Neutrophil (primary cell): Measurements from ENCODE around the gene CLIC1.

ENCODE experiments used
- H3K27ac ChIP-seq: fragments of 200-600 bp; sonication (generic); 2 replicates; pipeline ENCODE4 v1.5.1; 2016; ENCODE audit warnings: mild to moderate bottlenecking, moderate library complexity
- H3K27me3 ChIP-seq: fragments of 200-600 bp; sonication (generic); 2 replicates; pipeline ENCODE4 v1.6.0; 2016; ENCODE audit warnings: mild to moderate bottlenecking
- H3K36me3 ChIP-seq: fragments of 200-600 bp; sonication (generic); 2 replicates; pipeline ENCODE4 v1.5.1; 2017
- H3K4me1 ChIP-seq, 2 experiments: fragments of 200-600 bp in 1 of 2; sonication (generic) in 1 of 2; 1 replicate in 1 of 2; 2 replicates in 1 of 2; pipeline versions ENCODE4 v1.5.1 to v1.6.1; 2013 to 2016; ENCODE audit warnings: low read depth in 1 of 2, low read length in 1 of 2, mild to moderate bottlenecking in 1 of 2, moderate library complexity in 1 of 2; ENCODE audit not compliant: control insufficient read depth in 1 of 2, insufficient read depth in 1 of 2
- H3K4me3 ChIP-seq, 2 experiments: fragments of 200-600 bp in 1 of 2; sonication (generic) in 1 of 2; 1 replicate in 1 of 2; 2 replicates in 1 of 2; pipeline ENCODE4 v1.5.1; 2013 to 2016; ENCODE audit warnings: low read depth in 1 of 2, low read length in 1 of 2, mild to moderate bottlenecking in 1 of 2, moderate library complexity in 1 of 2
- H3K9me3 ChIP-seq: fragments of 200-600 bp; sonication (generic); 2 replicates; pipeline ENCODE4 v1.5.1; 2016
- CTCF ChIP-seq: fragments of 200-600 bp; sonication (generic); IDR thresholded peaks from 2 replicates; pipeline ENCODE4 v1.5.1; 2016; ENCODE audit warnings: antibody characterized with exemption

The CLIC1 gene

DNA sequence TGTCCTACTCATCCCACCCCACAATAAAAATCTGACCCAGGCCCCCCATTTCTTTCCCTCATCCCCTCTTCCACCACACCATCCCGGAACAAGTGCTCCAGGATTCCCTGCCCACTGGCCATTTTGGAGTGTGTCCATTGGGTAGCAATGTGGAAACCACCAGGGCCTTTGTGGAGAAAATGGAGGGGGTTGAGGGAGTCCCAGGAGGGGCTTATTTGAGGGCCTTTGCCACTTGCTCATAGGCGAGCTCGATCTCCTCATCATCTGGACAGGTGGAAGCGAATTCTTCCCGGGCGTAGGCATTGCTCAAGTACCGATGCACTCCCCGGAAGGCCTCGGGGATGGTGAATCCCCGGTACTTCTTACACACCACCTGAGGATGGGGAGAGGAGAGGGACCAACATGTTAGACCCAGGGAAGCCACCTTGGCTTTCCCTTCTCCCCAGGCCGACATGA lies 5.7 kb downstream of the CLIC1 start:
- peak overlapping the region; percentile 96 for H3K27ac ChIP-seq
- H3K4me1 ChIP-seq = peaks cover 83 to 88% of the 10 kb centered on the region in 2 experiments

DNA sequence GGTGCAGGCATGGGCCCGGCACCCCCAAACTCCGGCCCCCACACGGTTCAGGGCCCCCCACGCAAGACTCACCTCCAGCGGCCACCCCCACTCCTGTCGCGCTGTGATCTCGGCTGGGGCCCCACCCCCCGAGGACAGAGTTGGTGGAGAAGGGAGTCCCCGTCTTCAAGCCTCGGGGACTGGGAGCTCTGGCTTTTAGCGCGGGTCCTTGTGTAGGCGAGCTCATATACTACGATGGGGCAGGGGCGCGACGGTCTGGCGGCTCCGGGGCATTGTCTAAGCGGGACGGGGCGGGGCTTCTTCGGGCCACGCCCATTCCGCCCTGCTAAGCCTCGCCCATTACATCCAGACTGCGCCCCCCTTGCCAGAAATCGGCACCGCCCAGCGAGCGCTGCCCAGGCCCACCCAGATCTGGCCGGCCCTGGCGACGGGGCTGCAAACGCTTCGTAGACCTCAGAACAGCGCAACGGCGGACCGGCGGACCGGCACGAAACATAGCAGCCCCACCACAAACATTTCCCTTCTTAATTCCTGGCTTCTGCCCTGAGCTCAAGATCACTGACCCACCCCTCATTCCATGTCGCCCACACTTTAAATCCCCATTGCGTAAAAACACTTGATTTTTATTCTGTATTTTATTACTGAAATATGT lies 6.2 kb downstream of the CLIC1 start:
- peaks cover 85 to 88% of the 10 kb centered on the region in 2 experiments for H3K4me1 ChIP-seq
- peak; percentile 20 for TF ChIP-seq CTCF
- H3K4me3 ChIP-seq = peak overlapping the region; percentile 89 to 91
- H3K9me3 ChIP-seq = no peaks in the 10 kb centered on the region
- peak overlapping the region; percentile 96 for H3K27ac ChIP-seq
- H3K27me3 ChIP-seq = no peaks in the 10 kb centered on the region
- H3K36me3 ChIP-seq = peaks cover 60% of the 10 kb centered on the region

More for the DNA sequence above, 5.7 kb downstream of the CLIC1 start:
- TF ChIP-seq CTCF = no peak
- peak overlapping the region; percentile 89 to 91 for H3K4me3 ChIP-seq
- no peaks in the 10 kb centered on the region for H3K27me3 ChIP-seq
- peaks cover 60% of the 10 kb centered on the region for H3K36me3 ChIP-seq
- no peaks in the 10 kb centered on the region for H3K9me3 ChIP-seq

DNA sequence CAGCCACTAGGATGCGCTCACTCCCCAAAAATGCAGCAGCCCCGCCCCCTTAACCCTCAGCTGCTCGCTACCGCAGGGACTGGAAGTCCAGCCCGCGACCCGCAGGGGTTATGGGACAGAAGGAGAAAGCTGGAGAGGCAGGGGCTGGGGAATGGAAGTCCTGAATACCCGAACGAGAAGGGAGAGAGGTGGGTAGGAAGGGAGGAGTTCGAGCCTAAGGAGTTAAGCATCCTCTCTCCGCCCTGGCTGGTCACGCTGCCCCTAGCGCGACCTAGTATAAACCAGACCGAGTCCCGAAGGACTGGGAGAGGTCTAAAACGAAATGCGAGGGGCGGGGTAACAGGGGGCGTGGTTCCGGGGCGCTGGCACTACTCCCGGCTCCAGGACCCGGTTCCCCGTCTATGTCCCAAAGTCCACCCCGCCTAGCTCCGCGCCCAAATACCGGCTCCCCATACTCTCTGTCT lies 6.8 kb downstream of the CLIC1 start:
- Histone ChIP-seq H3K9me3 (no peaks in the 10 kb centered on the region), H3K27ac (peak overlapping the region; percentile 96), H3K27me3 (no peaks in the 10 kb centered on the region), H3K4me3 (peak overlapping the region; percentile 89 to 91), H3K36me3 (peaks cover 60% of the 10 kb centered on the region), H3K4me1 (peaks cover 84 to 88% of the 10 kb centered on the region in 2 experiments)
- no peak for TF ChIP-seq CTCF

DNA sequence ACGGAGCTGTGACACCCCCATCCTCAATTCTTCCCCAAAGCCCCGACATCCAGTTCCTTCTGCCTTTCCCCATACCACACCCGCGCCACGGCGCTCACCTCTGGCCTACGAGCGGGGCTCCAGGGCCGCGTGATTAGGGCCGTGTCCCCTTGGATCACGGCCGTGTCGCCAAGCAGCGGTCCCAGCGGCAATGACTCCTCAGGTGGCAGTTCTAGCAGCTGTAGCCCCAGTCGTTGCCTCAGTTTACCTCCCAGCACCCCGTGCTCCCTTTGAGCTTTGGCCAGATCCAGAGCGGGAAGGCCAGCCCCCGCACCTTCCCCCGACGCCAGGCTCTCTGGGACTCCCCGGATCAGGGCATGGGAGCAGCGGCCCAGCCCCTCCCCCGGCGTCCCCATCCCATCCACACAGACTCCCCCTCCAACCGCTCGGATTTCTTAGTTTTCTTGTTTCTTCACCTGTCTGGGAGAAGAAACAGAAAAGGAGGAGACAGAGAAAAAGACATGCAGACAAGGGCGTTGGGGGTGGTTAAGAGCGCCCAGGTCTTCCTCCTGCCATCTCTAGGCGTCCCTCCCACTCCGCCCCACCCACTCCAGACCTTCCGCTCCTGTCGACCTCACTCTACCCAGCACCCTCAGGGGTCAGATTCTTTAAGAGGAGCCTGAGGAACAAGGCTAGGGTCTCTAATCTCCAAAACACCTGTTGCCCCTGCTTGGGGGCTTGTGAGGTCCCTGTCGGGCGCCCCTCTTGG lies 7.4 kb downstream of the CLIC1 start, which contains the start of gene DDAH2:
Gene DDAH2 (minus strand): TSS at position 533 of the 748 bp plus-strand sequence. CDS start 138 bp downstream, at position 395.
- peak; percentile 91 for TF ChIP-seq CTCF
- H3K4me3 ChIP-seq = peak within 1 kb of the TSS; percentile 89 to 91

GRCh38 chr6:31727717-31728671 lies 8.3 kb downstream of the CLIC1 start:
- Histone ChIP-seq H3K27me3 (peaks cover 10% of the 10 kb centered on the region), H3K9me3 (no peaks in the 10 kb centered on the region), H3K4me3 (peak overlapping the region; percentile 89 to 91), H3K27ac (peak overlapping the region; percentile 96), H3K4me1 (peaks cover 69 to 73% of the 10 kb centered on the region in 2 experiments), H3K36me3 (peaks cover 51% of the 10 kb centered on the region)
- TF ChIP-seq CTCF = no peak

More for the DNA sequence above, 7.4 kb downstream of the CLIC1 start, which contains the start of gene DDAH2:
- peaks cover under 1% of the 10 kb centered on the region for H3K27me3 ChIP-seq
- H3K36me3 ChIP-seq = peaks cover 60% of the 10 kb centered on the region
- peak within 1 kb of the TSS; percentile 96 for H3K27ac ChIP-seq
- peaks cover 78 to 82% of the 10 kb centered on the region in 2 experiments for H3K4me1 ChIP-seq
- no peaks in the 10 kb centered on the region for H3K9me3 ChIP-seq
